HepG2 (cell line): ENCODE data around the gene TLK2. TPM values are rescaled to one million over a fixed set of nuclear protein-coding genes. Genes with fewer than 3 reads are reported as not detected.
"Not testable (repeated sequence)": the region's sequence is repeated elsewhere in the genome, so short reads cannot be mapped to it uniquely, and the experiment has no call there.

Experiments
- ATAC-seq: fragments of 200-7000 bp; cut with Tn5 transposase; 3 replicates; pipeline ENCODE4 v1.9.1; 2020; ENCODE audit warnings: mild to moderate bottlenecking, moderate library complexity
- BruUV-seq: library from RNA; stranded (reverse); fragments of 400-500 nt; replicated peaks from 2 replicates; lab custom pipeline; 2021; lab: Mats Ljungman, UMichigan
- CTCF ChIA-PET: fragments of 300-600 bp; formaldehyde crosslinking; extraction: SDS; loops from one replicate; lab custom pipeline; 2021; ENCODE audit warnings: low total read pairs, inconsistent platforms, low intra/inter-chr PET ratio; lab: Yijun Ruan, JAX
- POLR2A ChIA-PET: fragments of 350-600 bp; sonication (Branson Sonifier 250); formaldehyde crosslinking; loops from one replicate; lab custom pipeline; 2020; ENCODE audit warnings: antibody characterized with exemption, inconsistent platforms; lab: Yijun Ruan, JAX
- DNase-seq: peaks from one replicate; pipeline ENCODE4 v3.0.0-alpha.2; 2015; ENCODE audit warnings: low spot score
- FAIRE-seq: peaks from 3 replicates; lab custom pipeline; 2011; peaks lifted over from hg19 to GRCh38; lab: Jason Lieb, UNC
- H2AFZ ChIP-seq: one replicate; pipeline ENCODE4 v1.6.1; 2011; ENCODE audit warnings: low read length, inconsistent platforms
- H3K27ac ChIP-seq: fragments of 300-600 bp; 3 replicates; pipeline ENCODE4 v1.8.0; 2011; ENCODE audit warnings: mixed run types, mild to moderate bottlenecking, mixed read lengths, low read length, inconsistent platforms; ENCODE audit not compliant: insufficient read depth; ENCODE audit errors: extremely low read length
- H3K27me3 ChIP-seq, 2 experiments: fragments of 200-600 bp in 1 of 2; 2 replicates in 1 of 2; 3 replicates in 1 of 2; pipeline versions ENCODE4 v1.6.0 to v1.8.0; 2011; ENCODE audit warnings: low read length in 2 of 2, mild to moderate bottlenecking in 2 of 2, moderate library complexity in 2 of 2, inconsistent platforms in 1 of 2; ENCODE audit not compliant: insufficient read depth in 2 of 2, control insufficient read depth in 1 of 2
- H3K36me3 ChIP-seq, 2 experiments: fragments of 200-600 bp in 1 of 2; replicated peaks in 1 of 2; 2 replicates in 1 of 2; 3 replicates in 1 of 2; pipeline versions ENCODE4 v1.5.1 to v1.8.0; 2011; ENCODE audit warnings: low read length in 2 of 2, inconsistent platforms in 1 of 2; ENCODE audit not compliant: insufficient read depth in 2 of 2, control insufficient read depth in 1 of 2
- H3K4me1 ChIP-seq: 2 replicates; pipeline ENCODE4 v1.5.1; 2012; ENCODE audit warnings: low read length, inconsistent platforms; ENCODE audit not compliant: insufficient read depth
- H3K4me2 ChIP-seq: 2 replicates; pipeline ENCODE4 v1.6.0; 2011; ENCODE audit warnings: low read depth, low read length, inconsistent platforms
- H3K4me3 ChIP-seq, 3 experiments: fragments of 200-600 bp in 1 of 3; sonication (generic), shearing (Covaris generic) in 1 of 3; replicated peaks in 1 of 3; 2 replicates each; pipeline ENCODE4 v1.5.1; 2011 to 2016; ENCODE audit warnings: low read length in 3 of 3, inconsistent platforms in 2 of 3, low read depth in 2 of 3, mild to moderate bottlenecking in 2 of 3, control low read depth in 1 of 3, mixed read lengths in 1 of 3; ENCODE audit not compliant: insufficient read depth in 1 of 3
- H3K79me2 ChIP-seq: one replicate; pipeline ENCODE4 v1.6.1; 2011; ENCODE audit warnings: low read length, inconsistent platforms; ENCODE audit not compliant: insufficient read depth
- H3K9ac ChIP-seq: 2 replicates; pipeline ENCODE4 v1.6.0; 2011; ENCODE audit warnings: mild to moderate bottlenecking, low read depth, low read length, inconsistent platforms; ENCODE audit not compliant: insufficient read depth
- H3K9me3 ChIP-seq: 2 replicates; pipeline ENCODE4 v1.5.1; 2012; ENCODE audit warnings: mild to moderate bottlenecking, low read length
- H4K20me1 ChIP-seq: 2 replicates; pipeline ENCODE4 v1.6.0; 2011; ENCODE audit warnings: inconsistent platforms, mild to moderate bottlenecking, low read length, moderate library complexity; ENCODE audit not compliant: insufficient read depth
- ATF7 ChIP-seq, 2 experiments: fragments of 450-650 bp in 1 of 2; sonication (generic) in 1 of 2; formaldehyde crosslinking in 1 of 2; IDR thresholded peaks; 2 replicates each; pipeline versions ENCODE4 v1.4.0 to v1.6.1; 2016 to 2020; ENCODE audit warnings: antibody characterized with exemption in 1 of 2, mild to moderate bottlenecking in 1 of 2, missing genetic modification reagents in 1 of 2
- E2F2 ChIP-seq: sonication (generic); formaldehyde crosslinking; IDR thresholded peaks from 2 replicates; pipeline ENCODE4 v1.4.0; 2020; ENCODE audit warnings: missing genetic modification reagents, borderline replicate concordance
- MTA1 ChIP-seq: sonication (generic); formaldehyde crosslinking; IDR thresholded peaks from 2 replicates; pipeline ENCODE4 v1.4.0; 2020; ENCODE audit warnings: missing genetic modification reagents, mild to moderate bottlenecking, borderline replicate concordance
- POLR2G ChIP-seq: fragments of 200-400 bp; formaldehyde crosslinking; IDR thresholded peaks from 2 replicates; pipeline ENCODE4 v1.6.1; 2018; ENCODE audit warnings: mild to moderate bottlenecking, low read depth, low read length, moderate library complexity
- ZNF232 ChIP-seq: sonication (generic); formaldehyde crosslinking; IDR thresholded peaks from 2 replicates; pipeline ENCODE4 v1.4.0; 2020; ENCODE audit warnings: missing genetic modification reagents, borderline replicate concordance
- ZNF766 ChIP-seq: sonication (generic); formaldehyde crosslinking; IDR thresholded peaks from 2 replicates; pipeline ENCODE4 v1.5.0; 2020; ENCODE audit warnings: missing genetic modification reagents, borderline replicate concordance
- WGBS: methylation state at CpG from one replicate; pipeline ENCODE4 v1.1.6; 2017; ENCODE audit warnings: low lambda C conversion rate; 5-methylcytosine and 5-hydroxymethylcytosine counted together
- in situ Hi-C: cut with HindIII; loops from 2 replicates; pipeline ENCODE4 v1.10.0; 2017; ENCODE audit warnings: low pct_unique_long_range_greater_than_20kb; ENCODE audit not compliant: extremely low pct_ligation_motif_present
- intact Hi-C: fragments of 100-400 bp; cut with micrococcal nuclease; formaldehyde crosslinking; loops from one replicate; pipeline ENCODE4 v1.10.0; 2022; ENCODE audit not compliant: unreplicated experiment
- polyA plus RNA-seq, 8 experiments: library from polyadenylated mRNA; depleted of rRNA in 3 of 8; stranded (reverse) in 7 of 8; unstranded in 1 of 8; fragments of >200 nt; fragmentation: Illumina TruSeq in 4 of 8; extraction: Trizol in 4 of 8; gene quantifications; 2 replicates each; pipeline versions ENCODE4 v1.2.1 to v1.2.3, GENCODE V29; 2011 to 2016; ENCODE audit warnings: low read depth in 4 of 8, missing spikeins in 1 of 8, mixed read lengths in 1 of 8; ENCODE audit not compliant: insufficient read depth in 1 of 8
- total RNA-seq, 5 experiments: library from RNA; depleted of rRNA; stranded (reverse); fragments of >200 nt; fragmentation: Illumina TruSeq; extraction: Trizol; gene quantifications; 2 replicates each; pipeline ENCODE4 v1.2.3, GENCODE V29; 2016; ENCODE audit warnings: low read depth in 1 of 5

Gene TLK2
- total and polyA plus RNA-seq, 2 of the 13 experiments (the other 11 are each of a cell fraction or from before 2014, with no cell fraction given), result 58.7 to 60.8 TPM

GRCh38 chr17:62611292-62611691 is 132.7 kb downstream of the TLK2 start (continued):
- no peak for TF ChIP-seq ATF7 (IDR thresholded peaks at IDR 0.05)
- no peak for TF ChIP-seq ATF7 (CRISPR knock-in tag; IDR thresholded peaks at IDR 0.05)
- no peak for TF ChIP-seq MTA1 (CRISPR knock-in tag)
- no peak for TF ChIP-seq POLR2G
- no peak for TF ChIP-seq ZNF766 (CRISPR knock-in tag)

DNA sequence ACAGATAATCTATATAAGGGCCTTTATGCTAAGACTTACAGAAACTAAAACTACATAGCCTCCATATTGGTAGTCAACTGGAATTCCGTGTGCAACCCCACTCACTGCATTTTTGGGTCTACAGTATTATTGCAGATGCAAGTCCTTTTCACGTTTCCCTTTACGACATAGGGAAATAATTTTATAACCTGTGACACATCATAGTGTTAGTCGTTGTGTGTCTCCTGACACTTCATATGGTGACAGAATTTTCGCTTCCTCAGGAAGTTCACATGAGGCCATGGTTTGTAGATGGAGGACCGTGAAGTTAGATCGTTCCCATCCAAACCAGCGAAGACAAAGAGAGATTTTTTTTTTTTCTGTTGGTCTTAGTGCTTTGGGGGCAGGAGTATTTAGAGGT is 133.1 kb downstream of the TLK2 start:
- 96% methylated on average over 8 of the region's 8 CpGs for WGBS
- intact Hi-C loops, result no loop called here
- POLR2A ChIA-PET, result no interaction called here
- Histone ChIP-seq H3K4me2 (no peak overlapping the region), H3K36me3 (peaks cover 35 to 66% of the 10 kb centered on the region in 2 experiments), H3K9me3 (no peaks in the 10 kb centered on the region), H3K79me2 (no peaks in the 10 kb centered on the region), H3K9ac (no peak overlapping the region), H3K4me1 (peaks cover 7% of the 10 kb centered on the region), H3K27me3 (no peaks in the 10 kb centered on the region), H2AFZ (no peak overlapping the region), H3K4me3 (no peak overlapping the region), H3K27ac (no peak overlapping the region), H4K20me1 (no peaks in the 10 kb centered on the region)
- CTCF ChIA-PET, result no interaction called here
- in situ Hi-C loops, result no loop called here
- DNase-seq (no peak), ATAC-seq (no peak), FAIRE-seq (no peak)
- TF ChIP-seq E2F2 (no peak), ZNF232 (CRISPR knock-in tag) (no peak)
- BruUV-seq, result no TSS peak

- not testable (repeated sequence) for ATAC-seq, BruUV-seq
Observed at GRCh38 chr17:62612289-62612688, 133.7 kb downstream of the TLK2 start.

GRCh38 chr17:62613095-62613494 is 134.5 kb downstream of the TLK2 start:
- H3K27me3 ChIP-seq, H3K9ac ChIP-seq, DNase-seq, H3K27ac ChIP-seq, H4K20me1 ChIP-seq, H3K9me3 ChIP-seq, BruUV-seq, H2AFZ ChIP-seq, FAIRE-seq, H3K79me2 ChIP-seq, POLR2A ChIA-PET, H3K4me3 ChIP-seq, ATAC-seq, H3K4me2 ChIP-seq, intact Hi-C loops, in situ Hi-C loops, CTCF ChIA-PET: not testable (repeated sequence)
- H3K4me1 ChIP-seq, result peaks cover 21% of the 10 kb centered on the region
- H3K36me3 ChIP-seq, result peaks cover 28 to 54% of the 10 kb centered on the region in 2 experiments
- 98% methylated on average over 4 of the region's 4 CpGs for WGBS

More at GRCh38 chr17:62612289-62612688, 133.7 kb downstream of the TLK2 start:
- H4K20me1 ChIP-seq, H3K27me3 ChIP-seq, H3K4me2 ChIP-seq, H3K9me3 ChIP-seq, in situ Hi-C loops, DNase-seq, H3K79me2 ChIP-seq, intact Hi-C loops, FAIRE-seq, H3K27ac ChIP-seq, CTCF ChIA-PET, H3K4me3 ChIP-seq, POLR2A ChIA-PET, H3K9ac ChIP-seq, H2AFZ ChIP-seq: not testable (repeated sequence)
- Histone ChIP-seq H3K4me1 (peaks cover 13% of the 10 kb centered on the region), H3K36me3 (peaks cover 35 to 62% of the 10 kb centered on the region in 2 experiments)
- WGBS, result 98% methylated on average over 11 of the region's 12 CpGs
